Measurements from ENCODE around the gene PTPN21.

The PTPN21 gene

DNA sequence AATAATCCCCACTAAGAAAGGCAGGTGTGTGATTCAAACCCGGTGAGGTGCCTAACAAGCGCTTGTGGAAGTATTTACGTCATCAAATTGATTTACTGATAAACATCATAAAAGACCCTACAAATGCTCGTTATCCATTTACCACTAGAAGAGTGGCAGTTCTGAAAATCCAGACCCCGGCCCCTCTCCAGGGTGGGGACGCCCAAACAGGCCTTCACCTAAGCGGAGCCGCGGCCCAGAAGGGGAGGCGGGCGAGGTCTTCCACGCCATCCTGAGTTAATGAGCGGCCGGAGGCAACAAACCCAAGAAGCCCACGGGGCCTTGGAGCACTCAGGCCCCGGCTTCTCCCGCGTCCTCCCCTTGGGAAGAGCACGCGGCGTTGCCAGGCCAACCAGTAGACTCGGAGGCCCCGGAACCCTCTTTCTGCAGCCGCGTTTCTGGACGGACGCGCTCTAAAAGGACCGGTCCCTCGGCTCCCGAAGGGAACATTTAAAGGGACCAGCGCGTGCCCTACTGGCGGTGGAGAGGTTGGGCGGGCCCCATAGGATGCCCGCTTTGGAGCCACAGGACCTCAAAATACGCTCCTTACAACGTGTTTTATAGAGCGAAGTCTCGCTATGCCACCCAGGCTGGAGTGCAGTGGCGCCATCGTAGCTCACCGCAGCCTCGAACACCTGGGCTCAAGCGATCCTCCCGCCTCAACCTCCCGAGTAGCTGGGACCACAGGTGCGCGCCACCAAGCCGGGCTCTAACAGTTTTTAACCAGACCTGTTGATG, 3.5 kb downstream of the PTPN21 start (continued):
- TF ChIP-seq ZNF76 (tag by site-specific recombination; IDR thresholded peaks at IDR 0.05; ENCODE audit: borderline replicate concordance, low read depth) (0 out of 2 replicates have a peak, but pooled peaks have one; percentile 28), ZBTB48 (tag by site-specific recombination; IDR thresholded peaks at IDR 0.05) (peak; percentile 89), GLI2 (tag by site-specific recombination; IDR thresholded peaks at IDR 0.05; ENCODE audit: borderline replicate concordance, low read depth) (no peak), ZNF112 (tag by site-specific recombination; IDR thresholded peaks at IDR 0.05) (no peak), ZNF24 (tag by site-specific recombination; IDR thresholded peaks at IDR 0.05) (no peak; the same call in 1 of the 2 replicates), ZSCAN23 (tag by site-specific recombination; IDR thresholded peaks at IDR 0.05) (no peak), ZNF426 (tag by site-specific recombination; IDR thresholded peaks at IDR 0.05) (no peak), ZNF350 (tag by site-specific recombination; IDR thresholded peaks at IDR 0.05) (no peak), ZNF324 (tag by site-specific recombination; IDR thresholded peaks at IDR 0.05) (no peak), ZNF521 (tag by site-specific recombination; IDR thresholded peaks at IDR 0.05) (no peak), PRDM1 (tag by site-specific recombination; IDR thresholded peaks at IDR 0.05) (no peak), ZSCAN16 (tag by site-specific recombination; IDR thresholded peaks at IDR 0.05) (no peak), ZNF626 (tag by site-specific recombination; IDR thresholded peaks at IDR 0.05) (no peak), GLI4 (tag by site-specific recombination; IDR thresholded peaks at IDR 0.05) (no peak), ZNF214 (tag by site-specific recombination; IDR thresholded peaks at IDR 0.05; ENCODE audit: borderline replicate concordance) (no peak), ZFP69B (tag by site-specific recombination; IDR thresholded peaks at IDR 0.05) (peak; percentile 89), OVOL3 (tag by site-specific recombination; IDR thresholded peaks at IDR 0.05) (no peak), ZNF610 (tag by site-specific recombination; IDR thresholded peaks at IDR 0.05; ENCODE audit: borderline replicate concordance) (no peak), ZNF23 (tag by site-specific recombination; IDR thresholded peaks at IDR 0.05; ENCODE audit: borderline replicate concordance) (no peak), ZNF202 (tag by site-specific recombination; IDR thresholded peaks at IDR 0.05; ENCODE audit: borderline replicate concordance) (no peak)
- TF ChIP-seq, protein P1, sequence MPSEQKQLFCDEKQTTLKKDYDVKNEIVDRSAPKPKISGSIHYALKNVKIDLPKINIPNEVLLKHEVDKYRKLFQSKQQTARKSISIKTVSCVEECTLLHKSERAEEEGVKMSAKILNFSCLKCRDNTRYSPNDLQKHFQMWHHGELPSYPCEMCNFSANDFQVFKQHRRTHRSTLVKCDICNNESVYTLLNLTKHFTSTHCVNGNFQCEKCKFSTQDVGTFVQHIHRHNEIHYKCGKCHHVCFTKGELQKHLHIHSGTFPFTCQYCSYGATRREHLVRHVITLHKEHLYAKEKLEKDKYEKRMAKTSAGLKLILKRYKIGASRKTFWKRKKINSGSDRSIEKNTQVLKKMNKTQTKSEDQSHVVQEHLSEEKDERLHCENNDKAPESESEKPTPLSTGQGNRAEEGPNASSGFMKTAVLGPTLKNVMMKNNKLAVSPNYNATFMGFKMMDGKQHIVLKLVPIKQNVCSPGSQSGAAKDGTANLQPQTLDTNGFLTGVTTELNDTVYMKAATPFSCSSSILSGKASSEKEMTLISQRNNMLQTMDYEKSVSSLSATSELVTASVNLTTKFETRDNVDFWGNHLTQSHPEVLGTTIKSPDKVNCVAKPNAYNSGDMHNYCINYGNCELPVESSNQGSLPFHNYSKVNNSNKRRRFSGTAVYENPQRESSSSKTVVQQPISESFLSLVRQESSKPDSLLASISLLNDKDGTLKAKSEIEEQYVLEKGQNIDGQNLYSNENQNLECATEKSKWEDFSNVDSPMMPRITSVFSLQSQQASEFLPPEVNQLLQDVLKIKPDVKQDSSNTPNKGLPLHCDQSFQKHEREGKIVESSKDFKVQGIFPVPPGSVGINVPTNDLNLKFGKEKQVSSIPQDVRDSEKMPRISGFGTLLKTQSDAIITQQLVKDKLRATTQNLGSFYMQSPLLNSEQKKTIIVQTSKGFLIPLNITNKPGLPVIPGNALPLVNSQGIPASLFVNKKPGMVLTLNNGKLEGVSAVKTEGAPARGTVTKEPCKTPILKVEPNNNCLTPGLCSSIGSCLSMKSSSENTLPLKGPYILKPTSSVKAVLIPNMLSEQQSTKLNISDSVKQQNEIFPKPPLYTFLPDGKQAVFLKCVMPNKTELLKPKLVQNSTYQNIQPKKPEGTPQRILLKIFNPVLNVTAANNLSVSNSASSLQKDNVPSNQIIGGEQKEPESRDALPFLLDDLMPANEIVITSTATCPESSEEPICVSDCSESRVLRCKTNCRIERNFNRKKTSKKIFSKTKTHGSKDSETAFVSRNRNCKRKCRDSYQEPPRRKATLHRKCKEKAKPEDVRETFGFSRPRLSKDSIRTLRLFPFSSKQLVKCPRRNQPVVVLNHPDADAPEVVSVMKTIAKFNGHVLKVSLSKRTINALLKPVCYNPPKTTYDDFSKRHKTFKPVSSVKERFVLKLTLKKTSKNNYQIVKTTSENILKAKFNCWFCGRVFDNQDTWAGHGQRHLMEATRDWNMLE (tag by site-specific recombination; conservative IDR thresholded peaks at IDR 0.05; ENCODE audit: low read depth), result peak; percentile 47; the same call in 1 of the 2 replicates
- TF ChIP-seq, protein P2, sequence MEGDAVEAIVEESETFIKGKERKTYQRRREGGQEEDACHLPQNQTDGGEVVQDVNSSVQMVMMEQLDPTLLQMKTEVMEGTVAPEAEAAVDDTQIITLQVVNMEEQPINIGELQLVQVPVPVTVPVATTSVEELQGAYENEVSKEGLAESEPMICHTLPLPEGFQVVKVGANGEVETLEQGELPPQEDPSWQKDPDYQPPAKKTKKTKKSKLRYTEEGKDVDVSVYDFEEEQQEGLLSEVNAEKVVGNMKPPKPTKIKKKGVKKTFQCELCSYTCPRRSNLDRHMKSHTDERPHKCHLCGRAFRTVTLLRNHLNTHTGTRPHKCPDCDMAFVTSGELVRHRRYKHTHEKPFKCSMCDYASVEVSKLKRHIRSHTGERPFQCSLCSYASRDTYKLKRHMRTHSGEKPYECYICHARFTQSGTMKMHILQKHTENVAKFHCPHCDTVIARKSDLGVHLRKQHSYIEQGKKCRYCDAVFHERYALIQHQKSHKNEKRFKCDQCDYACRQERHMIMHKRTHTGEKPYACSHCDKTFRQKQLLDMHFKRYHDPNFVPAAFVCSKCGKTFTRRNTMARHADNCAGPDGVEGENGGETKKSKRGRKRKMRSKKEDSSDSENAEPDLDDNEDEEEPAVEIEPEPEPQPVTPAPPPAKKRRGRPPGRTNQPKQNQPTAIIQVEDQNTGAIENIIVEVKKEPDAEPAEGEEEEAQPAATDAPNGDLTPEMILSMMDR (tag by site-specific recombination; IDR thresholded peaks at IDR 0.05), result peak; percentile 56; the same call in 1 of the 2 replicates
- TF ChIP-seq, protein P3, sequence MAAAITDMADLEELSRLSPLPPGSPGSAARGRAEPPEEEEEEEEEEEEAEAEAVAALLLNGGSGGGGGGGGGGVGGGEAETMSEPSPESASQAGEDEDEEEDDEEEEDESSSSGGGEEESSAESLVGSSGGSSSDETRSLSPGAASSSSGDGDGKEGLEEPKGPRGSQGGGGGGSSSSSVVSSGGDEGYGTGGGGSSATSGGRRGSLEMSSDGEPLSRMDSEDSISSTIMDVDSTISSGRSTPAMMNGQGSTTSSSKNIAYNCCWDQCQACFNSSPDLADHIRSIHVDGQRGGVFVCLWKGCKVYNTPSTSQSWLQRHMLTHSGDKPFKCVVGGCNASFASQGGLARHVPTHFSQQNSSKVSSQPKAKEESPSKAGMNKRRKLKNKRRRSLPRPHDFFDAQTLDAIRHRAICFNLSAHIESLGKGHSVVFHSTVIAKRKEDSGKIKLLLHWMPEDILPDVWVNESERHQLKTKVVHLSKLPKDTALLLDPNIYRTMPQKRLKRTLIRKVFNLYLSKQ (tag by site-specific recombination; IDR thresholded peaks at IDR 0.05; ENCODE audit: borderline replicate concordance), result no peak
- TF ChIP-seq, protein P4, sequence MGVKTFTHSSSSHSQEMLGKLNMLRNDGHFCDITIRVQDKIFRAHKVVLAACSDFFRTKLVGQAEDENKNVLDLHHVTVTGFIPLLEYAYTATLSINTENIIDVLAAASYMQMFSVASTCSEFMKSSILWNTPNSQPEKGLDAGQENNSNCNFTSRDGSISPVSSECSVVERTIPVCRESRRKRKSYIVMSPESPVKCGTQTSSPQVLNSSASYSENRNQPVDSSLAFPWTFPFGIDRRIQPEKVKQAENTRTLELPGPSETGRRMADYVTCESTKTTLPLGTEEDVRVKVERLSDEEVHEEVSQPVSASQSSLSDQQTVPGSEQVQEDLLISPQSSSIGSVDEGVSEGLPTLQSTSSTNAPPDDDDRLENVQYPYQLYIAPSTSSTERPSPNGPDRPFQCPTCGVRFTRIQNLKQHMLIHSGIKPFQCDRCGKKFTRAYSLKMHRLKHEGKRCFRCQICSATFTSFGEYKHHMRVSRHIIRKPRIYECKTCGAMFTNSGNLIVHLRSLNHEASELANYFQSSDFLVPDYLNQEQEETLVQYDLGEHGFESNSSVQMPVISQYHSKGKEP (tag by site-specific recombination; IDR thresholded peaks at IDR 0.05), result no peak
- TF ChIP-seq, protein P5, sequence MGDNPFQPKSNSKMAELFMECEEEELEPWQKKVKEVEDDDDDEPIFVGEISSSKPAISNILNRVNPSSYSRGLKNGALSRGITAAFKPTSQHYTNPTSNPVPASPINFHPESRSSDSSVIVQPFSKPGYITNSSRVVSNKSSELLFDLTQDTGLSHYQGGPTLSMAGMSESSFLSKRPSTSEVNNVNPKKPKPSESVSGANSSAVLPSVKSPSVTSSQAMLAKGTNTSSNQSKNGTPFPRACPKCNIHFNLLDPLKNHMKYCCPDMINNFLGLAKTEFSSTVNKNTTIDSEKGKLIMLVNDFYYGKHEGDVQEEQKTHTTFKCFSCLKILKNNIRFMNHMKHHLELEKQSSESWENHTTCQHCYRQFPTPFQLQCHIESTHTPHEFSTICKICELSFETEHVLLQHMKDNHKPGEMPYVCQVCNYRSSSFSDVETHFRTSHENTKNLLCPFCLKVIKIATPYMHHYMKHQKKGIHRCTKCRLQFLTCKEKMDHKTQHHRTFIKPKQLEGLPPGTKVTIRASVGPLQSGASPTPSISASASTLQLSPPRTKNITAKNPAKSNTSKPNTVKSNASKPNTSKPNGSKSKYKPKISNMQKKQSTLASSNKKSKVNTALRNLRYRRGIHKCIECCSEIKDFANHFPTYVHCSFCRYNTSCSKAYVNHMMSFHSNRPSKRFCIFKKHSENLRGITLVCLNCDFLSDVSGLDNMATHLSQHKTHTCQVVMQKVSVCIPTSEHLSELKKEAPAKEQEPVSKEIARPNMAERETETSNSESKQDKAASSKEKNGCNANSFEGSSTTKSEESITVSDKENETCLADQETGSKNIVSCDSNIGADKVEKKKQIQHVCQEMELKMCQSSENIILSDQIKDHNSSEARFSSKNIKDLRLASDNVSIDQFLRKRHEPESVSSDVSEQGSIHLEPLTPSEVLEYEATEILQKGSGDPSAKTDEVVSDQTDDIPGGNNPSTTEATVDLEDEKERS (tag by site-specific recombination; IDR thresholded peaks at IDR 0.05), result no peak
- TF ChIP-seq, protein P6, sequence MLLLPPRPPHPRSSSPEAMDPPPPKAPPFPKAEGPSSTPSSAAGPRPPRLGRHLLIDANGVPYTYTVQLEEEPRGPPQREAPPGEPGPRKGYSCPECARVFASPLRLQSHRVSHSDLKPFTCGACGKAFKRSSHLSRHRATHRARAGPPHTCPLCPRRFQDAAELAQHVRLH (tag by site-specific recombination; IDR thresholded peaks at IDR 0.05), result no peak
